GM21529 (cell line): Measurements from ENCODE around the gene PRKAG1.

ENCODE experiments used
- ATAC-seq: cut with Tn5 transposase; IDR thresholded peaks from one replicate; pipeline ENCODE4 v1.9.1; 2021; ENCODE audit not compliant: unreplicated experiment

PRKAG1 gene

GRCh38 chr12:48986720-48987291 lies 31.8 kb downstream of the PRKAG1 start:
- no peak for ATAC-seq

GRCh38 chr12:48985901-48986300 lies 32.7 kb downstream of the PRKAG1 start:
- ATAC-seq: no peak

GRCh38 chr12:48985475-48985897 lies 33.1 kb downstream of the PRKAG1 start:
- no peak for ATAC-seq

DNA sequence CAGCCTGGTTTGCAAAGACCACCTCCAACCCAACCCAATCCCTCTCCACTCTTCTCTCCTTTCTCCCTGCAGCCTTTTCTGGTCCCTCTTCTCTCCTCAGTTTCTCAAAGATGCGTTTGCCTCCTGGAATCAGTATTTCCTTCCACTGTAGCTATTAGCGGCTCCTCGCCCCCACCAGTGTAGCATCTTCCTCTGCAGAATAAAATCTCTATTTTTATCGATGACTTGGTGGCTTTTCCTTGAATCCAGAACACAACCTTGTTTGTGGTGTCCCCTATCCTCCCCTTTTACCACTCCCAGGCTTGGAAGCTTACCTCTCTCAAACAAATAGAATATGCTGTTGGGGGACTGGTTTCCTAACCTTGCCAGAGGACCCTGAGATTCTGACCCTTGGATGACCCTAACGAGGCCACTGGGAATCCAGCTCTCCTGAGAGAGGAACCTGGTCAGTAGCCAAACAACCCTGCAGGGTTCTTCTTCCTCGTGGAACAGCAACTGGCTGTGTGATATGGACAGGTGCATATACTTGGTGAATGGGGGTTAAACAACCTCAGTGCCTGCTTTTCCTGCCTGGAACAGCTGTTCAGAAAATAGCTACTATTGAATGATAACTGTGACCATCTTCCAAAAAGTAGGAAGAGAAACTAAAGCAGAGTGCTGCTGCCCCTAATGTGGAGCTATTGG lies 36.0 kb downstream of the PRKAG1 start:
- no peak for ATAC-seq

GRCh38 chr12:48981757-48982157 lies 36.8 kb downstream of the PRKAG1 start:
- no peak for ATAC-seq

- ATAC-seq: no peak
Measured at GRCh38 chr12:48980953-48981756, 37.4 kb downstream of the PRKAG1 start.

GRCh38 chr12:48980389-48980952 lies 38.1 kb downstream of the PRKAG1 start:
- ATAC-seq: no peak

- no peak for ATAC-seq
Measured at GRCh38 chr12:48979602-48980388, 38.8 kb downstream of the PRKAG1 start.

DNA sequence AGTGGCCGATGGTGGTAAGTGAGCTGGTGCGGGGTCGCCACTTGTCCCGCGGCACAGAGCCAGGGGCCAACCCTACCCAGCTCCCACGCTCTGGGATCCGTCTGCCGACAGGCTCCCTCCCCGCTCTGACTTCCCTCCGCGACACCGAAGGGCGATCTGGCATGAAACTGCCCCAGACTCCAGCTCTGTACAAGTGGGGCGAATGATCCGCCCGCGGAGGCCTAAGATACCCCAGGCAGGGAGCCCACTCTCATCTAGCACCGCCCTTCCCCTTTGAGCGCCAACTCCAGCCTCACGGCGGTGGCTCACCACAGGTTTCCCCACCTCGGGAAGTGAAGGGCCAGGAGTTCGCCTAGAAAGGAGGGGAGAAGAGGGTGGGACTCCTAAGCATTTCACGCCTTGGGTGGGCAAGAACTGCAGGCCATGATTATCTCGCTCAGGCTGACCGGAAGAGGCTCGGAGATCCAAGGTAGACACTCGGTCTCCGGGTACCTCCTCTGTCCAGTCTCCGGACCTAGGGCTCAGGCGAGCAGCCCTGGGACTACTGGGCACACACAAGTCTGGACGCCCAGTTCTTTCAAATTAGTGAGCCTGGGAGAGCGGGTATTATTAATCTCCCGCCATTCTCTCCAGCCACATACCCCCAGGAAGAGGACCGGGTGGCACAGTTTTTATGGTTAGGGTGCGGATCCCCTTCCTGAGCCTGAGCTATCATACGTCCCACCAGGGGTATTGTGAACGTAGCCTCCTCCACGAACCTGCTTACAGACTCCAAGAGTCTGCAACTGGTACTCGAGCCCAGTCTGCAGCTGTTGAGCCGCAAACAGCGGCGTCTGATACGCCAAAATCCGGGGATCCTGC lies 39.6 kb downstream of the PRKAG1 start:
- no peak for ATAC-seq

GRCh38 chr12:48978291-48978740 lies 40.3 kb downstream of the PRKAG1 start, which contains the start of gene WNT1:
TSS of gene WNT1 (plus strand) at chr12:48978322. CDS start at chr12:48978651, 329 bp downstream.
- peak; percentile 19 for ATAC-seq

DNA sequence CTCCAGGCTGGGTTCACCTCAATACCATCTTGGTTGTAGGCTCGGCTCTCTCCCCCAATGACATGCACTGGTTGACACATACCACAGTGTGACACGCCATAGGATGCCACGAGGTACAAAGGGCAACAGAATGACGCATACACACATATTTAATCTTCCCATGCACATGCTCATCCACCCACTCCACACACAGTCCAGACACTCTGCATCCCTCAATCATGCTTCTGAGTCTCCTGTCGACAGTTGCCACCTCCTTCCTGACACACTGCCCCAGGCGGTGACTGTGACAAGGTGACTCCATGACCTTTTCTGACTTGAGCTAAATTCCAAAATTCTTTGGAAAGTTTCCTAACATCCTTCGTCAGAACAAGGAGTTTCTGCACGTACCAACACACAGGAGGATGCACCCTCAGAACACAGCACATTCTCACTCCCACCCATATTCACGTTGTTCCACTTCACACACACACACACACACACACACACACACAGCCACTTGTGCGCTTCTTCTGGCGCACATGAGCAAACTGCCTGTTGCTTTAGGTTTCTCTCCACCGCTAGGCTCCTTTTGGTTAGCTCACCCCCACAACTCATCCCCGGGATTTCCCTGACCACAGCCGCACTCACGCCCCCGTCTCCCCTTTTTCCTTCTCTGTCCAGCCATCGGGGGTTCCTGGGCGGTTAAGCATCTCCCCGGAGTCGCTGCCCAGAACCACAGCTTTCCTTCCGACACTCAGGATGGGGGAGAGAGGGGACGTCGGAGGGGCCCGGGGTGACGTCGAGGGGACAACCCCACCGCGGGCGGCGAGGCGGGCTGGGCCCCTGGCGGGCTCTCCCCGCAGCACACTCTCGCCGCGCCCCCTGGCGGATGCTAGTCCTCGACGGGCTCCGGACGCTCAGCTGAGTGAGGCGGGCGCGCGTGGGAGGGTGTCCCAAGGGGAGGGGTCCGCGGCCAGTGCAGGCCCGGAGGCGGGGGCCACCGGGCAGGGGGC lies 41.0 kb downstream of the PRKAG1 start:
- ATAC-seq: peak; percentile 49

GRCh38 chr12:48973941-48974673 lies 44.5 kb downstream of the PRKAG1 start:
- ATAC-seq: no peak

- no peak for ATAC-seq
Measured at GRCh38 chr12:48973531-48973930, 45.0 kb downstream of the PRKAG1 start.

DNA sequence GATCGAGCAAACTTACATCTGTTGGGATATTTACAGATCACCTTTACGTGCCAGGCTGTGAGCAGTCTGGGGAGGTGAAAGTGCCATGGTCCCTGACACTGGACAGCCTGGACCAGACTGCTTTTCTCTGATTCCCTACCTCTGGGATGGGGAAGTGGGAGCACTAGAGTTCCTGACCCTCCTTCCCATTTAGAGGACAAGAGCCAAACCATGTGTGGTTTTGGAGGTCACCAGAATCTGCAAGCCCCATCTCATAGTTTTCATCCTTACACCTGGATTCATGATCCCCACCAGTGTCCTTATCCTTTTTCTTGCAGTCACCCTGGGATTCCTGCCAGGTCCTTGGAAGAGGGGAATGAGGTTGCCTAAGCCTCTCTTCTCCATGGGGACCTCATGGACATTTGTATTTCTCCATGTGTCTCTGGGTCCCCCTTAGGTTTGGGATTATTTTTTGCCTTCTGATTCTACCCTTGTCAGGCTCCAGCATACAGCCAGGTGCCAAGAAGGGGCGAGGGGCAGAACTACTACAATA lies 45.6 kb downstream of the PRKAG1 start:
- no peak for ATAC-seq

GRCh38 chr12:48972213-48972951 lies 46.2 kb downstream of the PRKAG1 start:
- no peak for ATAC-seq

GRCh38 chr12:48970702-48971334 lies 47.8 kb downstream of the PRKAG1 start:
- no peak for ATAC-seq
